ENCODE results near the gene SELENOV. TPM values are rescaled to one million over a fixed set of nuclear protein-coding genes. Genes with fewer than 3 reads are reported as not detected.

SELENOV gene
- polyA plus RNA-seq, 6 donors from 2014 or later = not detected

DNA sequence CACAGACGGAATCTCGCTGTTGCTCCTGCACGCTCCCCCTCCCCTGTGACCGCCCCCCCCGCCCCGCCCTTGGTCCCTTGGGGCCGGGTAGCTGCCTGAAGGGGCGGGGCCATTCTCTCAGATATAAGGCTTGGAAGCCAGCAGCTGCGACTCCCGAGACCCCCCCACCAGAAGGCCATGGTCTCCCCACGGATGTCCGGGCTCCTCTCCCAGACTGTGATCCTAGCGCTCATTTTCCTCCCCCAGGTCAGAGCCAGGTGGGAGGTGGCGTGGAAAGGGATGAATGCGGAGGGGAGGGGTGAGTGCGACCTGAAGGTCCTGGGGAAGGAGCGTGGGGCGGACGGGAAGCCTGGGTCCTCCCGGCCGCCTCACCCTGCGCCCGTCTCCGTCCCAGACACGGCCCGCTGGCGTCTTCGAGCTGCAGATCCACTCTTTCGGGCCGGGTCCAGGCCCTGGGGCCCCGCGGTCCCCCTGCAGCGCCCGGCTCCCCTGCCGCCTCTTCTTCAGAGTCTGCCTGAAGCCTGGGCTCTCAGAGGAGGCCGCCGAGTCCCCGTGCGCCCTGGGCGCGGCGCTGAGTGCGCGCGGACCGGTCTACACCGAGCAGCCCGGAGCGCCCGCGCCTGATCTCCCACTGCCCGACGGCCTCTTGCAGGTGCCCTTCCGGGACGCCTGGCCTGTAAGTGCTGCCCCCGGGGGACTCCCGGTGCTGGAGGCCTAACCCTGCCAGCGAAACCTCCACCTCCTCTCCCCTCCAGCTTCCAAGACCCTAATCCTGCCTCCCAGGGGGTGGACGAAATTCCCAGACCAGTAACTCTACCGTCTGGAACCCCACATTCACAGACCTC lies 15.9 kb upstream of the SELENOV start, which contains the start of gene DLL3:
Gene DLL3 (plus strand): TSS at position 150 of the 845 bp plus-strand sequence. CDS start 28 bp downstream, at position 178.
- DNase-seq = peak; percentile 27
- peaks cover 30 to 43% (median 37%) of the 10 kb centered on the region in 3 donors for H3K4me1 Mint-ChIP-seq
- peak; percentile 29 to 35 for ATAC-seq (ENCODE audit: low read depth in 2 of 2)
- peaks cover 0 to 9% of the 10 kb centered on the region in 2 donors for H3K36me3 Mint-ChIP-seq
- no peaks in the 10 kb centered on the region for H3K9me3 Mint-ChIP-seq
- H3K27me3 Mint-ChIP-seq = peaks cover 13 to 50% (median 27%) of the 10 kb centered on the region in 3 donors
- peak within 1 kb of the TSS; percentile 73 to 91 (median 87) for H3K4me3 Mint-ChIP-seq
- H3K27ac Mint-ChIP-seq = peak within 1 kb of the TSS in 3 of 6 donors; percentile 27 to 52 (median 49)

DNA sequence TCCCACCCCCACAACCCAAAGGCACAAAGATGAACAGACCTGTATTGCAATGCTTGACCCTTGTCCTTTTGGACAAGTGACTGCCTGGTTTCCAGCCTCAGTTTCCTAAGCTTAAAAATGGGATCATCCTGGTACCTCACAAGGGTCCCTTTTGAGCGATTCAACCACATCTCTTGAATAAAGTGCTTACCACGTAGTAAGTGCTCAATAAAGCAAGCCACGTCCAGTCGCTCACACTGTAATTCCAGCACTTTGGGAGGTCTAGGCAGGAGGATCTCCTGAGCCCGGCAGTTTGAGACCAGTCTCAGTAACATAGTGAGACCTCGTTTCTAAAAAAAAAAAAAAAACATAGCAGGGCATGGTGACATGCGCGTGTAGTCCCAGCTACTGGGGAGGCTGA lies 15.0 kb upstream of the SELENOV start:
- Mint-ChIP-seq H3K4me3 (peak overlapping the region; percentile 73 to 90 (median 86)), H3K27ac (peak overlapping the region in 1 of 6 donors; percentile 49), H3K9me3 (no peaks in the 10 kb centered on the region), H3K36me3 (peaks cover 0 to 13% of the 10 kb centered on the region in 2 donors), H3K27me3 (peaks cover 16 to 59% (median 36%) of the 10 kb centered on the region in 3 donors), H3K4me1 (peaks cover 37 to 45% (median 37%) of the 10 kb centered on the region in 3 donors)
- ATAC-seq (ENCODE audit: low read depth in 2 of 2) = no peak
- DNase-seq = no peak

- H3K27ac Mint-ChIP-seq = no peak overlapping the region
- H3K36me3 Mint-ChIP-seq = peaks cover 0 to 13% of the 10 kb centered on the region in 2 donors
- ATAC-seq (ENCODE audit: low read depth in 2 of 2) (no peak), DNase-seq (no peak)
- peaks cover 19 to 63% (median 42%) of the 10 kb centered on the region in 3 donors for H3K27me3 Mint-ChIP-seq
- H3K4me1 Mint-ChIP-seq = peaks cover 37 to 47% (median 38%) of the 10 kb centered on the region in 3 donors
- H3K4me3 Mint-ChIP-seq = peak overlapping the region in 6 of 8 donors; percentile 35 to 82 (median 59)
- no peaks in the 10 kb centered on the region for H3K9me3 Mint-ChIP-seq
Observed at GRCh38 chr19:39500543-39500942, 14.4 kb upstream of the SELENOV start.

- no peak for DNase-seq
- Mint-ChIP-seq H3K4me1 (peaks cover 39 to 49% (median 40%) of the 10 kb centered on the region in 3 donors), H3K27me3 (peaks cover 23 to 68% (median 50%) of the 10 kb centered on the region in 3 donors)
Observed at GRCh38 chr19:39501340-39501739, 13.6 kb upstream of the SELENOV start.

GRCh38 chr19:39502640-39503417 lies 12.1 kb upstream of the SELENOV start:
- peaks cover 31 to 77% (median 56%) of the 10 kb centered on the region in 3 donors for H3K27me3 Mint-ChIP-seq
- no peaks in the 10 kb centered on the region for H3K9me3 Mint-ChIP-seq
- H3K36me3 Mint-ChIP-seq = peaks cover 0 to 13% of the 10 kb centered on the region in 2 donors
- peaks cover 45 to 55% (median 47%) of the 10 kb centered on the region in 3 donors for H3K4me1 Mint-ChIP-seq
- peak overlapping the region in 3 of 8 donors; percentile 16 to 83 (median 49) for H3K4me3 Mint-ChIP-seq
- H3K27ac Mint-ChIP-seq = peak overlapping the region in 4 of 6 donors; percentile 54 to 85 (median 68)
- peak; percentile 68 for DNase-seq
- ATAC-seq (ENCODE audit: low read depth in 2 of 2) = peak; percentile 50 to 57

More at GRCh38 chr19:39501340-39501739, 13.6 kb upstream of the SELENOV start:
- no peak for ATAC-seq (ENCODE audit: low read depth in 2 of 2)
- no peaks in the 10 kb centered on the region for H3K9me3 Mint-ChIP-seq
- H3K27ac Mint-ChIP-seq = peak overlapping the region in 1 of 6 donors; percentile 44
- H3K4me3 Mint-ChIP-seq = peak overlapping the region in 1 of 8 donors; percentile 29
- peaks cover 0 to 13% of the 10 kb centered on the region in 2 donors for H3K36me3 Mint-ChIP-seq

GRCh38 chr19:39506598-39506943 lies 8.4 kb upstream of the SELENOV start:
- H3K4me1 Mint-ChIP-seq = peaks cover 26 to 36% (median 33%) of the 10 kb centered on the region in 3 donors
- DNase-seq (no peak), ATAC-seq (ENCODE audit: low read depth in 2 of 2) (no peak)
- H3K27me3 Mint-ChIP-seq = peaks cover 23 to 64% (median 45%) of the 10 kb centered on the region in 3 donors
- peak overlapping the region; percentile 61 to 87 (median 75) for H3K4me3 Mint-ChIP-seq
- peaks cover 0 to 13% of the 10 kb centered on the region in 2 donors for H3K36me3 Mint-ChIP-seq
- H3K27ac Mint-ChIP-seq = peak overlapping the region in 3 of 6 donors; percentile 14 to 80 (median 60)
- H3K9me3 Mint-ChIP-seq = peaks cover 0 to 2% (median 0%) of the 10 kb centered on the region in 7 donors

DNA sequence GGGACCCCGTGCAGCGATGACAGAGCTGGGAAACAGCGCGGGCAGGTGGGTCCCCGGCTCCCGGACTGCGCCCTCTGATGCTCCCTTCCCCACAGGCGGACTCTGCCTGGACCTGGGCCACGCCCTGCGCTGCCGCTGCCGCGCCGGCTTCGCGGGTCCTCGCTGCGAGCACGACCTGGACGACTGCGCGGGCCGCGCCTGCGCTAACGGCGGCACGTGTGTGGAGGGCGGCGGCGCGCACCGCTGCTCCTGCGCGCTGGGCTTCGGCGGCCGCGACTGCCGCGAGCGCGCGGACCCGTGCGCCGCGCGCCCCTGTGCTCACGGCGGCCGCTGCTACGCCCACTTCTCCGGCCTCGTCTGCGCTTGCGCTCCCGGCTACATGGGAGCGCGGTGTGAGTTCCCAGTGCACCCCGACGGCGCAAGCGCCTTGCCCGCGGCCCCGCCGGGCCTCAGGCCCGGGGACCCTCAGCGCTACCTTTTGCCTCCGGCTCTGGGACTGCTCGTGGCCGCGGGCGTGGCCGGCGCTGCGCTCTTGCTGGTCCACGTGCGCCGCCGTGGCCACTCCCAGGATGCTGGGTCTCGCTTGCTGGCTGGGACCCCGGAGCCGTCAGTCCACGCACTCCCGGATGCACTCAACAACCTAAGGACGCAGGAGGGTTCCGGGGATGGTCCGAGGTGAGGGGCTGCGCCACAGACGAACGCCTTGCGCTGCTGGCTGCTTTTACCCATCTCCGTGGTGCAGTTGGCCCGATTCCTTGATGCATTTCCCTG lies 7.8 kb upstream of the SELENOV start:
- peaks cover 0 to 2% (median 0%) of the 10 kb centered on the region in 7 donors for H3K9me3 Mint-ChIP-seq
- H3K4me3 Mint-ChIP-seq = peak overlapping the region; percentile 84 to 91 (median 88)
- DNase-seq (peak; percentile 41), ATAC-seq (ENCODE audit: low read depth in 2 of 2) (peak; percentile 61 to 74)
- H3K36me3 Mint-ChIP-seq = peaks cover 0 to 13% of the 10 kb centered on the region in 2 donors
- H3K27ac Mint-ChIP-seq = peak overlapping the region in 1 of 6 donors; percentile 33
- H3K4me1 Mint-ChIP-seq = peaks cover 26 to 36% (median 33%) of the 10 kb centered on the region in 3 donors
- H3K27me3 Mint-ChIP-seq = peaks cover 23 to 64% (median 45%) of the 10 kb centered on the region in 3 donors

- peak overlapping the region in 1 of 6 donors; percentile 33 for H3K27ac Mint-ChIP-seq
- H3K27me3 Mint-ChIP-seq = peaks cover 23 to 70% (median 45%) of the 10 kb centered on the region in 3 donors
- no peak for DNase-seq
- H3K4me3 Mint-ChIP-seq = peak overlapping the region; percentile 84 to 91 (median 88)
- H3K36me3 Mint-ChIP-seq = peaks cover 0 to 13% of the 10 kb centered on the region in 2 donors
- peak in 1 of 2 donors; percentile 29 for ATAC-seq (ENCODE audit: low read depth in 2 of 2)
- H3K9me3 Mint-ChIP-seq = peaks cover 0 to 2% (median 0%) of the 10 kb centered on the region in 7 donors
- H3K4me1 Mint-ChIP-seq = peaks cover 26 to 36% (median 33%) of the 10 kb centered on the region in 3 donors
Observed at GRCh38 chr19:39507715-39508364, 7.1 kb upstream of the SELENOV start.

DNA sequence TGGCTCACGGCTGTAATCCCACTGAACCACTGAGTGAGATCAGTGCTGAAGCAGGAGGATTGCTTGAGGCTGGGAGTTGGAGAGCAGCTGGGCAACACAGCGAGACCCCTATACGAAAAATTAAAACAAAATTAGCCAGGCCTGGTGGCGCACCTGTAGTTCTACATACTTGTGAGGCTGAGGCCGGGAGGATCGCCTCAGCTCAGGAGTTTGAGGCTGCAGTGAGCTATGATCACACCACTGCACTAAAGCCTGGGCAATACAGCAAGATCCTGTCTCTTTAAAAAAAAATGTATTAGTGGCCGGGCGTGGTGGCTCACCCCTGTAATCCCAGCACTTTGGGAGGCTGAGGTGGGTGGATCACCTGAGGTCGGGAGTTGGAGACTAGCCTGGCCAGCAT lies 6.3 kb upstream of the SELENOV start:
- peak overlapping the region in 5 of 8 donors; percentile 8 to 63 (median 47) for H3K4me3 Mint-ChIP-seq
- no peak overlapping the region for H3K27ac Mint-ChIP-seq
- peaks cover 0 to 2% (median 0%) of the 10 kb centered on the region in 7 donors for H3K9me3 Mint-ChIP-seq
- ATAC-seq (ENCODE audit: low read depth in 2 of 2) (no peak), DNase-seq (no peak)
- peaks cover 0 to 8% of the 10 kb centered on the region in 2 donors for H3K36me3 Mint-ChIP-seq
- H3K27me3 Mint-ChIP-seq = peaks cover 24 to 71% (median 40%) of the 10 kb centered on the region in 3 donors
- H3K4me1 Mint-ChIP-seq = peaks cover 19 to 28% (median 27%) of the 10 kb centered on the region in 3 donors

- peaks cover 30 to 71% (median 40%) of the 10 kb centered on the region in 3 donors for H3K27me3 Mint-ChIP-seq
- H3K36me3 Mint-ChIP-seq = peaks cover 0 to 2% of the 10 kb centered on the region in 2 donors
- no peak overlapping the region for H3K27ac Mint-ChIP-seq
- H3K9me3 Mint-ChIP-seq = peaks cover 0 to 2% (median 0%) of the 10 kb centered on the region in 7 donors
- peaks cover 15 to 24% (median 23%) of the 10 kb centered on the region in 3 donors for H3K4me1 Mint-ChIP-seq
- no peak for ATAC-seq (ENCODE audit: low read depth in 2 of 2)
- peak overlapping the region in 2 of 8 donors; percentile 49 to 63 for H3K4me3 Mint-ChIP-seq
- no peak for DNase-seq
Observed at GRCh38 chr19:39509233-39509632, 5.7 kb upstream of the SELENOV start.

- no peak overlapping the region for H3K27ac Mint-ChIP-seq
- no peak for DNase-seq
- H3K9me3 Mint-ChIP-seq = peaks cover 0 to 7% (median 0%) of the 10 kb centered on the region in 7 donors
- H3K4me1 Mint-ChIP-seq = peaks cover 20 to 23% (median 20%) of the 10 kb centered on the region in 3 donors
- peaks cover 26 to 74% (median 48%) of the 10 kb centered on the region in 3 donors for H3K27me3 Mint-ChIP-seq
- H3K36me3 Mint-ChIP-seq = peaks cover 0 to 16% of the 10 kb centered on the region in 2 donors
- H3K4me3 Mint-ChIP-seq = no peak overlapping the region
- ATAC-seq (ENCODE audit: low read depth in 2 of 2) = no peak
Observed at GRCh38 chr19:39512988-39513387, 2.0 kb upstream of the SELENOV start.

Measured in naive B cell (primary cell).